ENCODE results near the gene LRRN4CL. TPM values are rescaled to one million over a fixed set of nuclear protein-coding genes. Genes with fewer than 3 reads are reported as not detected.
"Not testable (repeated sequence)": the region's sequence is repeated elsewhere in the genome, so short reads cannot be mapped to it uniquely, and the experiment has no call there.

LRRN4CL gene
- total RNA-seq, 2 experiments from 2014 or later = 0.19 to 0.23 TPM

DNA sequence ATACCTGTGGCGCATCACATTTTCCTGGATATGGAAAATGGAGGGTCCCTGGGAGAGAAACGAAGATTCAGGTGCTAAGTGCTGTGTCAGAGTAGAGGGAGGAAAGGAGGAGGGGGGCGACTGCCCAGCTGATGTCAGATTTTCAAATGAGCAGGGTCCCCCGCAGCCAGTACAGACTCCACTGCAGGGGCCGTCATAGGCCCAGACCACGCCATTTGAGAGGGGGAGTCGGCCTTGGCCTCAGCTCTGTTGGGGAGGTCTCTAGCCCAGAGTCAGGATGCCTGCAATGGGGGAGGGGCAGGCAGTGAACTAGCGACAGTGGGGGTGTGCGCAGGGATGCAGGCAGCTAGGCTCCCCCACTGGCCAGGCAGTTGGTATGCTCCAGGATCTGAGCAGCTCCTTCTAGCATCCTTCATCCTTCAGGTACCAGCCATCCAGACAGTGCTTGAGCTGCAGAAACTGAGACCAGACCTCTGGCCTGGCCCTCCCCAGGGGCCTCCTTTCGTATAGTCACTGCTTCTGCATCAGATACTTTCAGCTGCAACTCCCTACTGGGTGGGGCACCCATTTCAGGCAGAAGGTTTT, 18.0 kb upstream of the LRRN4CL start, which contains the start of the genes BSCL2 and GNG3:
Gene BSCL2, minus strand, starts transcription at position 148 of the 585 bp plus-strand sequence. CDS start 229 bp downstream, outside the sequence.
Gene GNG3, plus strand, starts transcription at position 400 of the 585 bp plus-strand sequence. CDS start 620 bp downstream, outside the sequence.
- peak within 1 kb of the TSS; percentile 98 for H3K27ac Mint-ChIP-seq
- POLR2A ChIA-PET = interaction anchor here (0.6 to 8.3 kb wide), 15 partner anchors 19 to 174 kb away, joined by 3 to 107 read pairs (median 9); partner anchors contain the start of genes C11orf98, CSKMT, GANAB and HNRNPUL2
- ATAC-seq (ENCODE audit: low read depth) (no peak), DNase-seq (no peak)
- peaks cover 43% of the 10 kb centered on the region for H3K4me1 Mint-ChIP-seq
- H3K9me3 Mint-ChIP-seq = no peaks in the 10 kb centered on the region
- H3K36me3 Mint-ChIP-seq = peaks cover 15% of the 10 kb centered on the region
- peak within 1 kb of the TSS; percentile 91 for H3K4me3 Mint-ChIP-seq
- H3K27me3 Mint-ChIP-seq = no peaks in the 10 kb centered on the region

DNA sequence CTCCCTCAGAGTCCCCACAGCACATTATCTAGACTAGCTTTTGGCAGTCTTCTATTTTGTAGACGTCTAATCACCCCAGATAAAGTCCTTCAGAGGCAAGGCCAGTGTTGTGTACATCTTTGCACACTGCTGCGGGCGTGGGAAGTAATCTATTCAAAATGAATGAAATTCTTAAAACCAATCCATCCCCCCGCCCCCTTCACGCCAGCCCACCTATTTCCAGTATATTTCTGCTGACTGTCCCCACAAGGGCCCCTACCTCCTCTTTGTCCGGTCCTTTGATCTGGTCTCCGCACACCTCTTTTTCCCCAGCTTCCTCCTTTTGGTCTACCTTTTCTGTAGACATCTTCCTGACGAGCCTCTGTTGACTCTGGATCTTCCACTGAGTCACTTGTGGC, 17.5 kb upstream of the LRRN4CL start:
- H3K36me3 Mint-ChIP-seq = peaks cover 16% of the 10 kb centered on the region
- ATAC-seq (ENCODE audit: low read depth) (no peak), DNase-seq (no peak)
- H3K9me3 Mint-ChIP-seq = no peaks in the 10 kb centered on the region
- H3K4me3 Mint-ChIP-seq = peak overlapping the region; percentile 91
- peak overlapping the region; percentile 73 for H3K27ac Mint-ChIP-seq
- H3K4me1 Mint-ChIP-seq = peaks cover 39% of the 10 kb centered on the region
- POLR2A ChIA-PET = interaction anchor here (0.8 to 8.3 kb wide), 10 partner anchors 20 to 174 kb away, joined by 3 to 107 read pairs (median 24); partner anchors contain the start of genes C11orf98, CSKMT, HNRNPUL2 and LBHD1
- no peaks in the 10 kb centered on the region for H3K27me3 Mint-ChIP-seq

DNA sequence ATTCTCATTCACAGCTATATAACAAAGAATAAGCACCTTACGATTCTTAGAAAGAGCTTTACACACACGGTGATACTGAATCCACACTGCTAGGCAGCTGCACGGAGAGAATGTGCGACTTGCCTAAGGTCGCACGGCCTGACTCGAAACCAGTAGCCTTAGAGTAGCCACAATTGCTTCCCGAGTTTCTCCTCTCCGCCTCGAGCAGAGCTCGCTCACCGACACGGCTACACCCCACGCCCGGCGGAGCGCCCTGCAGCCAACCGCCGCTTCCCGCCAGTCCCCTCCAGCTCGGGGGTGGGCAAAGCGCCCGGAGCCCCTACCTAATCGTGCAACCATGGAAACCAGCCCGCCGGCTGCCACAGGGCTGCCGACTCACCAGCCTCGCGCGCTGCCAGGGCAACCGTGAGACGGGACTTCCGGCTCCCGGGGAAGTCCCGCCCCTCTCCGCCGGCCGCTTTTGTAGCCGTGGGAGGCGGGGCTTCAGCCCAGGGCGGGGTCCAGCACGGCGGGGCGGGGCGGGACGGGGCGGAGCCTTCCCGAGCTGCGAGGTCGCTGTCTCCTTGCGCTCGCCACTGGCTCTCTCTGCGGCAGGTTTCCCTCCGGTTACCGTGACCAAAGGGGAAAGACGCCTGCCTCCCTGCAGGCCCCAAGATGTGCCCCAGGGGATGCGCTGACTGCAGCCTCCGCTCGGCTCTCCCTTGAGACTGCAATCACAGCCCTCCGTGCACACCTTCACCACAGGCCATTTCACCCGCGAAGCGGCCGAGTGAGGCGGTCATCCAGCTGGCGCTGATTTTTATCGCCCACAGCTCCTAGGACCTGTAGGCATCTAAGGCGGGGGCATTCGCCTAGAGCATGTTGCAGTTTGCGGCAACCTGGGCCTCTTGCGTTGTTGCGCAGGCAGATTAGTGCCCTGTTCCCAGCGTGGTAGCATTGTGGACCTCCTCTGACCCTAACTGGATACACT, 16.8 kb upstream of the LRRN4CL start:
- DNase-seq = peak; percentile 95
- POLR2A ChIA-PET = interaction anchor here (0.5 to 8.3 kb wide), 22 partner anchors 10 to 175 kb away, joined by 3 to 107 read pairs (median 4); partner anchors contain the start of genes C11orf98, CSKMT, HNRNPUL2 and LBHD1

DNA sequence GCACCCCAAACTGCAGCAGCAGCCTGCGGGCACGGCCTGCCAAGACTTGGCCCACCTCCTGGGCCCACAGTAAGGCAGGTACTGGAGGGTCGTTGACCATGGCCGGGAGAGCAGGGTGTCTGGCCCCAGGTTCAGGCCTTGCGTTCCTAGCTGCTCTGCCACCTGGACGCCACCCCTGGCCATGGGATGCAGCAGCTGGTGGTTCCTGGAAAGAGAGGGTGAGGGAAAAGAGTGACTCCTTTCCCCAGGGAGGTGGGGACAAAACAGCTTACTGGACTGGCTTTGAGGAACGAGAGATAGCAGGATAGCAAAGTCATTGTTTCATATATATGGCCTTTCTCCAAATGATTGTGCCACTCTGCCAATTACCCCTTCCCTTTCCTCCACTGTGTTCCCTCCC, 16.1 kb upstream of the LRRN4CL start:
- peaks cover 13% of the 10 kb centered on the region for H3K36me3 Mint-ChIP-seq
- H3K9me3 Mint-ChIP-seq = no peaks in the 10 kb centered on the region
- no peaks in the 10 kb centered on the region for H3K27me3 Mint-ChIP-seq
- ATAC-seq (ENCODE audit: low read depth) = no peak
- POLR2A ChIA-PET = interaction anchor here (0.7 to 8.3 kb wide), 18 partner anchors 9 to 176 kb away, joined by 3 to 107 read pairs (median 4); partner anchors contain the start of genes C11orf98, CSKMT, HNRNPUL2 and LBHD1
- H3K4me3 Mint-ChIP-seq = peak overlapping the region; percentile 91
- H3K4me1 Mint-ChIP-seq = peaks cover 35% of the 10 kb centered on the region
- peak overlapping the region; percentile 73 for H3K27ac Mint-ChIP-seq
- no peak for DNase-seq

More for the DNA sequence above, 16.8 kb upstream of the LRRN4CL start:
- H3K9me3 Mint-ChIP-seq = no peaks in the 10 kb centered on the region
- no peaks in the 10 kb centered on the region for H3K27me3 Mint-ChIP-seq
- H3K36me3 Mint-ChIP-seq = peaks cover 16% of the 10 kb centered on the region
- ATAC-seq (ENCODE audit: low read depth) = peak; percentile 43
- peak overlapping the region; percentile 91 for H3K4me3 Mint-ChIP-seq
- peak overlapping the region; percentile 73 for H3K27ac Mint-ChIP-seq
- peaks cover 39% of the 10 kb centered on the region for H3K4me1 Mint-ChIP-seq

DNA sequence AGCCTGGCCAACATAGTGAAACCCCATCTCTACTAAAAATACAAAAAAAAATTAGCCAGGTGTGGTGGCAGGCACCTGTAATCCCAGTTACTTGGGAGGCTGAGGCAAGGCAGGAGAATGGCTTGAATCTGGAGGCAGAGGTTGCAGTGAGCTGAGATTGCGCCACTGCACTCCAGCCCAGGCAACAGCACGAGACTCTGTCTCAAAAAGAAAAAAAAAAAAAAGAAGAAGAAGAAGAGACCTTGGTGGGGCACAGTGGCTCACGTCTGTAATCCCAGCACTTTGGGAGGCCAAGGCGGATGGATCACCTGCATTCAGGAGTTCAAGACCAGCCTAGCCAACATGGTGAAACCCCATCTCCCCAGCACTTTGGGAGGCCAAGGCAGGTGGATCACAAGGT, 14.6 kb upstream of the LRRN4CL start:
- H3K36me3 Mint-ChIP-seq = peaks cover 12% of the 10 kb centered on the region
- ATAC-seq (ENCODE audit: low read depth); DNase-seq; H3K27ac Mint-ChIP-seq; H3K9me3 Mint-ChIP-seq; H3K27me3 Mint-ChIP-seq; H3K4me3 Mint-ChIP-seq: not testable (repeated sequence)
- H3K4me1 Mint-ChIP-seq = peaks cover 26% of the 10 kb centered on the region
- POLR2A ChIA-PET = interaction anchor here (0.6 to 1.0 kb wide), 2 partner anchors 15 to 131 kb away, joined by 3 to 5 read pairs; partner anchors contain the start of gene EEF1G

DNA sequence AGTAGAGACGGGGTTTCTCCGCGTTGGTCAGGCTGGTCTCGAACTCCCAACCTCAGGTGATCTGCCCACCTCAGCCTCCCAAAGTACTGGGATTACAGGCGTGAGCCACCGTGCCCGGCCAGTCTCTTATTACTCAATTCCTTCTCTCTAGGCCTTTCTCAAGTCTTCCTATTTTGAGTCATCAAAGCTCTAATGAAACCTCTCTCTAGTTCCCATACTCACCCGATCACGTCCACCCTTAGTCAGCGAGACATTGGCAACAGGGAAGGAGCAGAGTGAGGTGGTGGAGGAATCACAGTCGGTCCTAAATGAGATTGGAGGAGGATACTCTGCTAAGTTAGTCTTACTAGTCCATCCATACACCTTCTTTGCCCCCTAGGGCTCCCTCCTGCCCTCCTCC, 12.9 kb upstream of the LRRN4CL start:
- Mint-ChIP-seq H3K36me3 (peaks cover 12% of the 10 kb centered on the region), H3K9me3 (no peaks in the 10 kb centered on the region), H3K4me3 (no peak overlapping the region), H3K4me1 (peaks cover 15% of the 10 kb centered on the region), H3K27me3 (no peaks in the 10 kb centered on the region), H3K27ac (no peak overlapping the region)
- DNase-seq (no peak), ATAC-seq (ENCODE audit: low read depth) (no peak)
- POLR2A ChIA-PET = interaction anchor here (1.1 to 1.8 kb wide), 2 partner anchors 80 to 139 kb away, joined by 3 to 4 read pairs; no protein-coding TSS in a partner anchor

DNA sequence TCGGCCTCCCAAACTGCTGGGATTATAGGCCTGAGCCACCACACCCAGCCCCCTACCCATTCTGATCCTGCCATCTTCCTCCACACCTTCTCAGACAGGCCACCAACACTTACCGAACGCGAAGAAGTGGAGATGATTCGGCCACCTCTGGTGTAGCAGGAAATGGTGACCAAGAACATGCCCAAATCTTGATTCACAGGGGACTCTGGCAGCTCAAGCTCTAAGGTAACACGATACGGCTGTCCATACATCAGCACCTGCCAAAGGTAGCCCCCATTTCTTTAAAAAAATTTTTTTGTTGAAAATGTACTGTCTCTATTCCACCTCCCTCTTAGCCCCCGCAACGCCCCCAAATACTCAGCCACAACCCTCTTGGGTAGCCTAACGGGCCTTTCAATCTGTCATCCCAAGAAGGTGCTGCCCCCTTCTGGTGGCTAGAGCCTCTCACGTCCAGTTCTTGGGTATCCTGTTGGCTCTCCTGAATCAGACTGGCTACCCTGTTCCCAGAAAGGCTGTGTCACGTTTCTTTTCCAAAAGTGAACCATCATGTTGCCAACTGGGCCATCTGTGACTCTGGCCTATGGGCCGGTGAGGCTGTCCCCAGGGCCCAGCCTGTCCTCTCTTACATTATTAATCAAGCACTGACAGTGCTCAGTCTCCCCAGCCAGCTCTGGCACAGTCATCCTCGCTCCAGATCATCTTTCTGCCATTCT, 5.3 kb upstream of the LRRN4CL start:
- H3K36me3 Mint-ChIP-seq = peaks cover 10% of the 10 kb centered on the region
- peaks cover 5% of the 10 kb centered on the region for H3K4me1 Mint-ChIP-seq
- H3K27ac Mint-ChIP-seq = peak overlapping the region; percentile 52
- H3K4me3 Mint-ChIP-seq = no peak overlapping the region
- no peaks in the 10 kb centered on the region for H3K9me3 Mint-ChIP-seq
- DNase-seq (peak; percentile 68), ATAC-seq (ENCODE audit: low read depth) (peak; percentile 86)
- H3K27me3 Mint-ChIP-seq = no peaks in the 10 kb centered on the region
- POLR2A ChIA-PET = interaction anchor here (0.7 to 1.8 kb wide), 10 partner anchors 11 to 168 kb away, joined by 3 to 11 read pairs (median 3); partner anchors contain the start of genes C11orf98, CSKMT, INTS5 and LBHD1

DNA sequence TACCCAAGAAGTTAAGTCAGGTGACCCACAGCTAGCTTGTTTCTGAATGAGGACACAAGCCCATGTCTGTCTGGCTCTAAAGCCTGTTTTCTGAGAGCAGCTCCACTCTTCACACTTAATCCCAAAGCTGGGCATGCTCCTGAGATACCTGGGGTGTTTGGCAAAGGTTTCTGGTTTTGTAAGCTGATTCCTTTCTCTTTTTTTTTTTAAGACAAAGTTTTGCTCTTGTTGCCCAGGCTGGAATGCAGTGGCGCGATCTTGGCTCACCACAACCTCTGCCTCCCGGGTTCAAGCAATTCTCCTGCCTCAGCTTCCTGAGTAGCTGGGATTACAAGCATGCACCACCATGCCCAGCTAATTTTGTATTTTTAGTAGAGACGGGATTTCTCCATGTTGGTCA, 4.3 kb upstream of the LRRN4CL start:
- not testable (repeated sequence) for H3K4me3 Mint-ChIP-seq; H3K9me3 Mint-ChIP-seq; H3K27ac Mint-ChIP-seq; DNase-seq; H3K4me1 Mint-ChIP-seq; ATAC-seq (ENCODE audit: low read depth); H3K27me3 Mint-ChIP-seq
- POLR2A ChIA-PET = interaction anchor here (1.0 to 1.8 kb wide), 6 partner anchors 10 to 102 kb away, joined by 3 to 11 read pairs (median 4); partner anchors contain the start of genes C11orf98, CSKMT, LBHD1 and TUT1
- peaks cover 10% of the 10 kb centered on the region for H3K36me3 Mint-ChIP-seq

DNA sequence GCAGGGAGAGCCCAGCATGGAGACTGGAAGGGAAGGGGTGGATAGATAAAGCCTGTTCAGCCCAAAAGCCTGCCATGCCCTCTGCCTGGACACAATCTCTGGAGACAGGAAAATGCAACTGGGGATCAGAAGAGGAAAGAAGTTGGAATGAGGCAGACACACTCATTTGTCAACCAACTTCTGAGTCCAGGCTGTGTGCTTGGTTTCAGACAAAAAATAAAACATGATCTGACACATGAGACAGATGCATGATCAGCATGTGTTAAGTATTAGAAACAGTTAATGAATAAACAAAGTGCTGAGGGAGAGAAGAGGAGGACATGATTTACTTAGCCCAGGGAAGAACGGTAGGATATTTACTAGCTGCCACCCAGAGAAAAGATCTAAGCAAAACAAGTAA, 839 bp downstream of the LRRN4CL start:
- H3K27me3 Mint-ChIP-seq = peaks cover 10% of the 10 kb centered on the region
- peaks cover 10% of the 10 kb centered on the region for H3K36me3 Mint-ChIP-seq
- DNase-seq (no peak), ATAC-seq (ENCODE audit: low read depth) (no peak)
- H3K9me3 Mint-ChIP-seq = no peaks in the 10 kb centered on the region
- H3K4me3 Mint-ChIP-seq = no peak overlapping the region
- POLR2A ChIA-PET = interaction anchor here (0.5 to 1.6 kb wide), 4 partner anchors 16 to 96 kb away, joined by 4 to 7 read pairs (median 4); partner anchors contain the start of genes LBHD1 and UQCC3
- no peaks in the 10 kb centered on the region for H3K4me1 Mint-ChIP-seq
- no peak overlapping the region for H3K27ac Mint-ChIP-seq

DNA sequence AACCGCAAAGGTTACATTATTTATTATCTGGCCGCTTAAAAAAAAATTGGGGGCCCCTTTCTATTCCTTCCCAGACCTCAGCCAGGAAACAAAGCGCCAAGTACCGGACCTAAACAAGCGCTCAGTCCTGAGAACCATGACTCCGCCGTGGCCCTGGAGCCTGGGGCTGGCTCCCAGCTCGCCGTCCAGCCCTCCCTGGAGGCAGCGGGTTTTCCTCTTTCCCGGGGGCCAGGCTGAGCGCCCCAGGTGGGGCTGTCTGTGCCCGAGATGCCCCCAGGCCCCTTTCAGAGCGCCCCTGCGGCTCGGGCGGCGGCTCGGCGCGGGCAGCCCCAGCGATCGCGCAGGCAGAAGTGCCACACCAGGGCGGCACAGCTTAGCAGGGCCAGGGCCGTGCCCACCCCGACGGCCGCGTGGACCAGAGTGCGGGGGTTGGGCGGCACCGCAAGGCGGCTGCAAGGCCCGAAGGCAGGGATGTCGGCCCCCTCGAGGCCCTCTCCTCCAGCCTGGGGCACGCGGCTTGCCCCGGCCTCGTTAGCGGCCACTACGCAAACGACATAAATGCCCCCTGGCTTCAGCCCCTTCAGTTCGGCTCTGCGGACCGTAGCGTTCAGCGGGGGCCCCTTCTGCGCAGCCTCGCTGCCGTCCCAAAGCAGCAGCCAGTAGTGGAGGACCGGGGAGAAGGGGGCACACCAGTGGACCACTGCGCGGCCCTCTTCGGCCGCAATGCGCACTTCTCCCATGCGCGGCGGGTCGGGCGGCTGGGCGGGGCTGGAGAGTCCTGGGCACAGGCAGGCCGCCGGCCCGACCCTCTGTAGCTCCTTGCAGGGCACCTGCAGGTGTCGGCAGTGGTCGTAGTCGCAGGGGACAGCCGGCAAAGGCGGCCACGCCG, 1.6 kb downstream of the LRRN4CL start:
- Mint-ChIP-seq H3K4me3 (no peak overlapping the region), H3K27me3 (peaks cover 10% of the 10 kb centered on the region), H3K36me3 (peaks cover 8% of the 10 kb centered on the region), H3K9me3 (no peaks in the 10 kb centered on the region), H3K4me1 (no peaks in the 10 kb centered on the region), H3K27ac (no peak overlapping the region)
- no peak for DNase-seq
- POLR2A ChIA-PET = interaction anchor here (1.6 kb wide), 1 partner anchor 95 kb away, joined by 4 read pairs; no protein-coding TSS in a partner anchor
- no peak for ATAC-seq (ENCODE audit: low read depth)

DNA sequence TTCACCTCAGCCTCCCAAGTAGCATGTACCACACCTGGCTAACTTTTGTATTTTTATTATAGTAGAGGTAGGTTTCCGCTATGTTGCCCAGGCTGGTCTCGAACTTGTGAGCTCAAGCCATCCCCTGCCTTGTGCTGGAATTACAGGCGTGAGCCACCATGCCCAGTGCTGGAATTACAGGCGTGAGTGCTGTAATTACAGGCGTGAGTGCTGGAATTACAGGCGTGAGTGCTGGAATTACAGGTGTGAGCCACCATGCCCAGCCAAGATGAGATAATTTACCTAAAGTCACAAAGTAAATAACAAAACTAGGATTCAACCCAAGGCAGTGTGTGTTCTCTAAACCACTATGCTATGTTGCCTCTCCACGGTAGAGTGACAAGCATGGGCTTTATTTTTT, 6.8 kb downstream of the LRRN4CL start:
- H3K27me3 Mint-ChIP-seq = peaks cover 6% of the 10 kb centered on the region
- no peak for ATAC-seq (ENCODE audit: low read depth)
- no peak overlapping the region for H3K4me3 Mint-ChIP-seq
- H3K9me3 Mint-ChIP-seq = no peaks in the 10 kb centered on the region
- no peak overlapping the region for H3K27ac Mint-ChIP-seq
- H3K4me1 Mint-ChIP-seq = peaks cover 11% of the 10 kb centered on the region
- DNase-seq = no peak
- peaks cover 5% of the 10 kb centered on the region for H3K36me3 Mint-ChIP-seq
- POLR2A ChIA-PET = no interaction called here

All from activated naive CD8-positive, alpha-beta T cell treated with anti-CD3 and anti-CD28 coated beads, Interleukin-2, amount 10 ng/mL, durations not matched to agents 7 days and 5 days (primary cell).